ENCODE results near the gene PTN.

The PTN gene

GRCh38 chr7:137206770-137207169 lies 136.8 kb downstream of the PTN start:
- Histone ChIP-seq H3K27ac (ENCODE audit: extremely low read depth, low read depth, low read length) (no peak overlapping the region), H3K36me3 (ENCODE audit: control insufficient read depth in 2 of 2, insufficient read depth in 1 of 2, low read length in 2 of 2) (no peaks in the 10 kb centered on the region), H3K4me1 (ENCODE audit: control insufficient read depth, insufficient read depth, low read length) (no peaks in the 10 kb centered on the region), H3K9me3 (ENCODE audit: control insufficient read depth, insufficient read depth, low read depth, low read length) (no peaks in the 10 kb centered on the region), H3K4me3 (ENCODE audit: low read depth, low read length) (no peak overlapping the region)
- POLR2A ChIA-PET, result no interaction called here
- CTCF ChIA-PET, result no interaction called here
- TF ChIP-seq ELK4 (IDR thresholded peaks at IDR 0.05; ENCODE audit: borderline replicate concordance, low read depth, low read length) (no peak), PRDM1 (tag by site-specific recombination; IDR thresholded peaks at IDR 0.05) (no peak), ZNF692 (tag by site-specific recombination; IDR thresholded peaks at IDR 0.05) (no peak), ZNF366 (tag by site-specific recombination; conservative IDR thresholded peaks at IDR 0.05) (peak; percentile 82), ZNF513 (tag by site-specific recombination; IDR thresholded peaks at IDR 0.05) (no peak)

GRCh38 chr7:137204246-137204645 lies 139.3 kb downstream of the PTN start:
- POLR2A ChIA-PET, result no interaction called here
- TF ChIP-seq ZNF362 (tag by site-specific recombination; IDR thresholded peaks at IDR 0.05) (no peak), ZNF837 (tag by site-specific recombination; IDR thresholded peaks at IDR 0.05) (no peak), ZNF24 (tag by site-specific recombination; IDR thresholded peaks at IDR 0.05) (no peak), KLF7 (tag by site-specific recombination; IDR thresholded peaks at IDR 0.05; ENCODE audit: borderline replicate concordance) (no peak), ZNF670 (tag by site-specific recombination; IDR thresholded peaks at IDR 0.05; ENCODE audit: low read depth) (no peak), ZNF112 (tag by site-specific recombination; IDR thresholded peaks at IDR 0.05) (no peak), ZNF654 (tag by site-specific recombination; IDR thresholded peaks at IDR 0.05; ENCODE audit: low read depth) (no peak), ZNF513 (tag by site-specific recombination; IDR thresholded peaks at IDR 0.05) (no peak), ZEB2 (tag by site-specific recombination; IDR thresholded peaks at IDR 0.05) (no peak), ZNF548 (tag by site-specific recombination; IDR thresholded peaks at IDR 0.05) (no peak), ZNF792 (tag by site-specific recombination; IDR thresholded peaks at IDR 0.05) (no peak), ZSCAN18 (tag by site-specific recombination; IDR thresholded peaks at IDR 0.05) (no peak), KLF10 (tag by site-specific recombination; IDR thresholded peaks at IDR 0.05) (no peak), ELK4 (IDR thresholded peaks at IDR 0.05; ENCODE audit: borderline replicate concordance, low read depth, low read length) (no peak), ZBTB48 (tag by site-specific recombination; IDR thresholded peaks at IDR 0.05) (no peak), ZNF324 (tag by site-specific recombination; IDR thresholded peaks at IDR 0.05) (no peak), TRIM28 (IDR thresholded peaks at IDR 0.05; ENCODE audit: borderline replicate concordance, low read length) (no peak), ZNF610 (tag by site-specific recombination; IDR thresholded peaks at IDR 0.05; ENCODE audit: borderline replicate concordance) (no peak), RBAK (tag by site-specific recombination; IDR thresholded peaks at IDR 0.05) (no peak)

More at GRCh38 chr7:137204246-137204645, 139.3 kb downstream of the PTN start:
- Histone ChIP-seq H3K4me1 (ENCODE audit: control insufficient read depth, insufficient read depth, low read length) (no peaks in the 10 kb centered on the region), H3K9me3 (ENCODE audit: control insufficient read depth, insufficient read depth, low read depth, low read length) (no peaks in the 10 kb centered on the region), H3K27ac (ENCODE audit: extremely low read depth, low read depth, low read length) (no peak overlapping the region), H3K4me3 (ENCODE audit: low read depth, low read length) (no peak overlapping the region), H3K36me3 (ENCODE audit: control insufficient read depth in 2 of 2, insufficient read depth in 1 of 2, low read length in 2 of 2) (no peaks in the 10 kb centered on the region)
- CTCF ChIA-PET, result no interaction called here

All from HEK293 (cell line).